GM15510 (cell line): ENCODE measurements around the gene RPGRIP1L.

Experiments
- POLR2A ChIP-seq: IDR thresholded peaks from 3 replicates; pipeline ENCODE4 v1.6.1; 2011; ENCODE audit warnings: borderline replicate concordance; ENCODE audit not compliant: insufficient read length; ENCODE audit errors: extremely low read depth

Gene RPGRIP1L

DNA sequence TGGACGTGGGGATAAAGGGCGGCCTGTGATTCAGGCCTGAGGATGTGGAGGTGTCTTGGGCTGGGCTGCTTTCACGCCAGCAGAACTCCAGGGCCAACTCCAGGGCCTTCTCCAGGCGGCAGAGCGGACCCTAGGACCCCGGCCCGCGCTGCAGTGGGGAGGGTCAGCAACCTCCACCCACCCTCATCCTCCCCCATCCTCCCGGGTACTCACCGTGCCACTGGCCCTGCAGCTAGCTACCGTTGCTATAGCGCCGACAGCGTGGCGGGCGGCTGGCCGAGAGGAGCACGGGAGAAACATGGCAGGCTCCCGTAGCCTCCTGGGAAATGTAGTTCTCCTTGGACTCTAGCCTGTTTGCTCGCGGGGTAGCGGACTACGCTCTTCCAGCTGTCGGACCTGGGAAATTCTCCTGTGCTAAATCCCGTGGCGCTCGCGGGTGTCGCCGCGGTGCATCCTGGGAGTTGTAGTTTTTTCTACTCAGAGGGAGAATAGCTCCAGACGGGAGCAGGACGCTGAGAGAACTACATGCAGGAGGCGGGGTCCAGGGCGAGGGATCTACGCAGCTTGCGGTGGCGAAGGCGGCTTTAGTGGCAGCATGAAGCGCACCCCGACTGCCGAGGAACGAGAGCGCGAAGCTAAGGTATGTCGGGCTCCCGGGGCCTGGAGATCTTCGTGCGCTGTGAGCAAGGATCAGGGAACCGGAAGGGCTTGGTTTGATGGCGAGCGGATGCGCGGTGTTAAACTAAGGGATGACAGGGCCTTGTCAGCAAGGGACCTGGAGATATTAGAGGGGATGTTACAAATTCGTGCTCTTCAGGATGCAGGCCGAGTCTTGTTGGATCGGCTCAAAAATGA, at the start of gene RPGRIP1L, which contains the start of gene FTO:
TSS of gene RPGRIP1L (minus strand) at position 270 of the 855 bp plus-strand sequence. CDS start 3,136 bp downstream, outside the sequence.
TSS of gene FTO (plus strand) at position 567 of the 855 bp plus-strand sequence.
- TF ChIP-seq POLR2A: peak; percentile 26

DNA sequence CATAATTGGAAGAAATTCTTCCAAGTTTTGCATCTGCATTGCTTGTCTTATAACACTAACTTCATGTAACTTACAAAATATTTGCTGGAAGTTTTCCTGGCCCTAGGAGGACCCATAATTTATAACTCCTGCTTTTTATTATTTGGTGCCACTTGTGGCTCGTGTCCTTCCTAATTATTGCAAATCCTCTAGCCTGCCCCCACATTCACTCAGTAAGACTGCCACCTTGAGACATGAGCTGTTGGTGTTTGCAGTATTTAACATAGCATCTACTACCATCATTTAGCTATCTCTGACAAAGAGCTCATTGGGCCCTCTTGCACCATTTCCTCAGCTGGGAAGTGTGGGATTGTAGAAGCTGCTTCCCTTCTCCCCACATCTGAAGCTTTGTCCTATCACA, 49.8 kb upstream of the RPGRIP1L start:
- no peak for TF ChIP-seq POLR2A

DNA sequence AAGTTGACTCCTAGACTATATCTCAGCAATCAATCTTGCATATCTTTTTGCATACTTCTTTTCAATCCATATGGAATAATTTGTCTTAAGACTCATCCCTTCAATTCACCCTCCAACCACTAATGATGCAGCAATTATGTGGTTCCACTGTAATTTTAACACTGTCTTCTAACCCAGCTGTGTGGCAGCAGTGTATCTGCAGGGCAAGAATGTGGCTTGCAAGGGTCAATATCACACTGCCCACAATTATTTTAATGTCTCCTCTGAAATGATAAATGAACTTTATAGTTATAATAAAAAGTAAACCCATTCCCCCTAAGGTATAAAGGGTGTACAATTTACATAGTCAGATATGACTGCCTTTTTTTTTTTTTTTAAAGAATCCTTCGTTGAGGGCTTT, 48.9 kb upstream of the RPGRIP1L start:
- TF ChIP-seq POLR2A: no peak

DNA sequence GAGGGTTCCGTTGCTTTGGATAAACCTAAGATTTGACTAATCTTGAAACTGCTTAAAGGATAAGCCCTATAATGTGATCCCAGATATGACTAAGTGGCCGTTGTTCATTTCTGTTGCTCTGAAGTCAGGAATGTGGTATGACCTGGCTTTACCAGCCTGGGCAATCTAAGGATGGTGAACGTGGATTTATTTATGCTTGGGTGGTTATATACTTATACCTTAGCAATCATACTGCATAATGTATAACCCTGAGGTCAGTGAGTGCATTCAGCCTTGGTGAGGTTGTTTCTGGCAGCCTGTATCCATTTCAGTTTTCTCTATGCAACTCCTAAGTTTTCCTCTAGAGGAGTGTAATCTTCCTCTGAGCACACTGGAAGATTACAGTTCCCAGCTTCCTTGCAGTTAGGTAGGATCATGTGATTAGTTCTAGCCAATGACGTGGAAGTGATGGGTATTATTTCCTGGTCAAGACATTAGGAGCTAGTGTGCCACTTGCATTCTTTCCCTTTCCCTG, 42.2 kb upstream of the RPGRIP1L start:
- no peak for TF ChIP-seq POLR2A

DNA sequence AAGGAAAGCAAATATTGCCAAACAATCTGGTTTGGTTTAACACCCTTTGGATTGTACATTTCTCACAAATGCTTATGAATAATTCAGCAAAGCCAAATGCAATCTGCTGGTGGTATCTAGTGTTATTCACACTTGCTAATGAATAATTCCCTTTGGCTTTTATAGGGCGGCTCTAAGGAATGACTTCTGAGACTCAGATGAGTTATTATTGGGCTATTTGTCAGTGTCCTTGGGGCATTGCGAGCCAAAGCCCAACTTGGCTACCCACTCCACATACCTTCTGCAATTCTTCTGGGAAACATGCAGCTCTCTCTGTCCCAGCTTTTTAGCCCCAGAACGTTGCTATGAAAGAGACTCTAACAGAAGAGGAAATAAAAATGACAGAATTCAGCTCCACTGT, 41.4 kb upstream of the RPGRIP1L start:
- no peak for TF ChIP-seq POLR2A

DNA sequence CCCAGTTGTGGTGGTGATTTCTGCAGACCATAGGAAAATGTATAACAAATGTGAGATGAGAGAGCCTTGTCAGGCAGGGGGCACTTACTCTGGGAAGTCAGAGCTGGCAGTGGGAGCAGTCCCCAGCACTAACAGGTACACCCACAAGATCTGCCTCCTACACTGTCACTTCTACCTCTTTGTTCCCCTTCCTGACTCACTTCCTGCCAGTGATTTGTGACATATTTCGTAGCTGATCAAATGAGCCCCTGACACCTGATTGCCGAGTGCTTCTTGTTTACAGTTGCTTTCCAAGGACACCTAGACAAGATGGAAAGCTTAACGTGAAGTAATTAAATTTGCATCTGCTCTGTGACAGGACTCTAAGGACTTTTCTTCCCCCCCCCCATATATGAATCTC, 40.8 kb upstream of the RPGRIP1L start:
- TF ChIP-seq POLR2A: no peak

DNA sequence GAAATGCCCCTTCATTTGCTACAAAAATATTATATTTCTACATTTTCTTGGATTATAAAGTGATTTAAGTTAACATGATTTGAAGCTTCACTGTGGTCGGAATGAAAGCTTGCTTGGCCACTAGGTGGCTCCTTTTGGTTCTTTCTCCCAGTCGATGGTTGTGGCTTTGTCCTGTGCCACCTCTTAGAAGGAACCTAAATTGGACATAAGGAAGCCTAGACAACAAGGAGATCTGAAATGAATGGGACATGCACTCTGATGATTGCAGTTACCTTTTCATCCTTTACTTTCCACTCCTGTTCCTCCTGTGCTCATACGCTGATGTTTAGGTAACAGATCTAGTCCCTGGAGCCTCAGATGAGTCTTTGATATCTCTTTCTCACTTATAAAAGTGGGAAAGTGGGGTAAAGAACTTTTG, 39.5 kb upstream of the RPGRIP1L start:
- no peak for TF ChIP-seq POLR2A

DNA sequence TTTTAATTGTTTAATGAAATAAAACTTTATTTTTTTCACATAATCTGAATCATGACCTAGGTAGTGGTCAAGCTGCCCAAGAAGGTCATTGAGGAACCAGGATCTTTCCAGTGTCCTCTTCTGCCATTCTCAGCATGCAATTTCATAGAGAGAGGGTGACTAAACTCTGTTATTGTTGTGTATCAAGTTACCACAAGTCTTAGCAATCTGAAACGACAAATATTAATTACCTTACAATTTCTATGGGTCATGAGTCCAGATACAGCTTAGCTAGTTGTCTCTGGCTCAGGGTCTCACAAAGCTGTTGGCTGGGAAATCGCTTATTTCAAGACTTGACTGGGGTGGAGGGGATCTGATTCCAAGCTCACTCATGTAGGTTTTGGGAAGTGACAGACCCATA, 37.9 kb upstream of the RPGRIP1L start:
- TF ChIP-seq POLR2A: no peak

DNA sequence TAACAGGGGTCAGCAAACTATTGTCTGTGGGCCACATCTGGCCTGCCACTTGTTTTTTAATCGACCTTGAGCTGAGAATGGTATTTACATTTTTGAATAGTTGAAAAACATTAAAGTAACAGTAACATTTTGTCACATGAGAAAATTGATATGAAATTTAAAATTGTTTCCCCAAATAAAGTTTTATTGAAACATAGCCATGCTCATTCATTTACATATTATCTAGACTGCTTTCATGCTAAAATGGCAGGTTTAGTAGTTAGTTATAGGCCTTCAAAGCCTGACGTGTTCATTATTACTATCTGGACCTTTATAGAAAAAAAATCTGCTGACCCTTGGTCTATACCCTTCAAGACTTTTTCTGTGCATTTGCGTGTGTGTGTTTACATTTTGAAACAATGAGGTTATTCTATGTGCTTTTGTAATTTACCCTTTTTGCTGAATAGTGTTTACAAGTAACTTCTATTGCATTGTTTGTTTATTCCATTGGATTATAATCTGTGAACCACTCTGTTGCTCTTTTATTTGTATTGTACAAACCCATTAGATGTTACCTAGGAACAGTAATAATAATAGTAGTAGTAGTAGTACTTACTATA, 37.4 kb upstream of the RPGRIP1L start:
- no peak for TF ChIP-seq POLR2A

DNA sequence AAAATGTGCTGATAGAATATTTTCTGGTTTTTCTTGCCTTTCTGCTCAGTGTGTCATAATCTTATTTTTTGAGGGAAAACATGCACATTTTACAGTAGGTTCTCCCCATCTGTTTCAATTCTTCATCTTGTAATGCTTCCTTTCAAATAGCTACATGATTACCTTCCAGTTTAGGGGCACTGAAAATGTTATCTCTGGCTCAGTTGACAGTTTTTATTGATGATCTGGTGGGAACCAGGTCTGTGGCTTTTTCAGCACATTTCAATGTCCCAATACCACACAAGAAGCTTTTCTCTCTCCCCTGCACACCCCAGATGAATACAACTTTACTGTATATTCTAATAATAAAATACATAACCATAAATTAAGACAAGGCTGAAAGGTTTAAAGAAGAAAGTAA, 36.8 kb upstream of the RPGRIP1L start:
- no peak for TF ChIP-seq POLR2A

DNA sequence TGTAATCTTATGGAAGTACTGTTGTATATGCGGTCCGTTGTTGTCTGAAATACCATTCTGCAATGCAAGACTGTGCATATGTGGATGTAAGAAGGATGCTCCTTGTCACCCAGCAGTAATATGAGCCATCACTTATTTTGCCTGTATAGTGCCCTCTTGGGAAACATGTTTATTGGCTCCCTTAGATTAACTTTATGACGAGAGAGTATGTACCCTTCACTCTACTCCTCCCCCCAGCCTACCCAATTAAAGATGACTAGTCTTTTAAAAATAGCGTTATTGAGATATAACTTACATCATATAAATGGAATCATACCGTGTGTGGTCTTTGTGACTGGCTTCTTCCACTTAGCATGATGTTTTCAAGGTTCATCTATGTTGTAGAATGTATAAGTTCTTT, 33.9 kb upstream of the RPGRIP1L start:
- no peak for TF ChIP-seq POLR2A

DNA sequence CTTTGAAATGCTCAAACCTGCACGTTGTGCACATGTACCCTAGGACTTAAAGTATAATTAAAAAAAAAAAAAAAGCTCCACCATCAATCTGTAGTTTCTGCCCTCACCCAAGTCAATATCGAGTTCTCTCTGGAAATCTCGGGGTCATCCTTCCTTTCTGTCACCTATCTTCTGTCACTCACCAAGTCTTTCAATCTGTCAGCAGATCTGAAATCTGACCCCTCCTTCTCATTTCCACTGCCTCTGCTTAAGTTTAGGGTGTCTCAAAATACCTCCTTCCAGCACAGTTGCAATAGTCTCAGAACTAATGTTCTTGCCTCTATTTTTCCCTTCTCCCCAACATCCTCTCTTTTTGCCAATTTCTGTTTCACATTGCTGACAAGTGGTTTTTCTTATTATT, 32.6 kb upstream of the RPGRIP1L start:
- TF ChIP-seq POLR2A: no peak

DNA sequence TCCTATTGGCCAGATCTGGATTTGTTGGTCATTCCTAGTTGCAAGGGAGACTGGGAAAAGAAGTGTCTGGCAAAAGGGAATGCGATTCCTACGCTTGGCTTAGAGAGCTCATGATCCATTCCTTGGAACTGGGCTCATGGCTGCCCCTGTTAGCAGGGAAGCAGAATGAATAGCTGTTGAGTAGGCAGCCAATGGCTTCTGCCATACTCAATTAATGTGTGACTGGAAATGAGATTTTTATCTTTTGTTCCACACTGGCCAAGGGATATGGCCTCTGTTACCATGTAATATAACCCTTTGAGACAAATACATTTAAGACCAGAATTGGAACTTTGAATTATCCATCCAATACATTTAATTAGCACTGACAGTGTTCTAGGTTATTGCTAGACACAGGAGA, 31.2 kb upstream of the RPGRIP1L start:
- no peak for TF ChIP-seq POLR2A

DNA sequence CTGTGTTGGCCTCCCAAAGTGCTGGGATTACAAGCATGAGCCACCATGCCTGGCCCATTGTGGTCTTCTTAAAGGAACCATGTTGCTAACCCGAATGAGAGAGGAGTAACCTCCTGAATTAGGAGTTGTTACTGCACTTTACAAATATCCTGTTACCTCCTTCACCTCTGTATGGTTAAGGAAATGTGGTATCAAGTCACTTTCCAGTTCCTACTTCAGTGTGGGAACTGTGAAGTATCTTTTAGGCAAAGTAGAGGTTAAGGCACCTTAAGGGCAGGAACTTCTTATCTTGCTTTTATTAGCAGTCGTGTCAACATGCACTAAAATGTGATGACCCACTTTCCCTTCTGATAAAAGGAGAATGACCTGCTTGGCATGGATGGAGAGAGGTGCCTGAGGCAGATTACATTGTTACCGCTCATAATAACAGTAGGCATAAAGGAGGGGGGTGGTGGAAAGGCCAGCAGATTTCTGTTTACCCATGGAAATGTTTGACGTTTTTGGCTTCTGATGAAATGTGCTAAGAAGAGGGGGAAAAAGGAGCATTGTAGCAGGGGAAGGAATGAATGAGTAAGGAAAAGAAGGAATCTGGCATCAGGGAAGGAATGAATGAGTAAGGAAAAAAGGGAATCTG, 28.8 kb upstream of the RPGRIP1L start:
- TF ChIP-seq POLR2A: no peak

DNA sequence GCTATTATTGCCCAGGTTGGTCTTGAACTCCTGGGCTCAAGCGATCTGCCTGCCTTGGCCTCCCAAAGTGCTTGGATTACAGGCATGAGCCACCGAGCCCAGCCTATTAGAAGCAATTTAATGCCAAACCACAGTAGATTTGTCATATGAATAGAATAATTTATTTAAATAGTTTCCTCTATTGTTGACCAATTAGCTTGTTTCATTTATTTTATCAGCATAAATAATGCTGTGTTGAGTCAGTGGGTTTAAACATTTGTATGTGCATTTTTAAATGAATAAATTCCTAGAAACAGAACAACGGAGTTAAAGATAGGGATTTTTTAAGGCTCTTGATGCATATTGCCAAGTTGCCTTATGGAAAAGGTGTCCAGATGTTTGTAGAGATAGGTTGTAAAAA, 27.0 kb upstream of the RPGRIP1L start:
- no peak for TF ChIP-seq POLR2A
